Right renal cortex interstitium (tissue), 3 donors: ENCODE data around the gene PYCR2. TPM values are rescaled to one million over a fixed set of nuclear protein-coding genes. Genes with fewer than 3 reads are reported as not detected.

Experiments
- DNase-seq, 3 donors: peaks; one replicate each; pipeline ENCODE4 v3.0.0-alpha.2; 2013; ENCODE audit warnings: low read depth in 3 of 3, low spot score in 2 of 3
- polyA plus RNA-seq, 3 donors: library from polyadenylated mRNA; unstranded; fragments of 120-200 nt; gene quantifications; one replicate each; pipeline ENCODE4 v1.2.1, GENCODE V29; 2013; ENCODE audit not compliant: insufficient read length in 3 of 3

Gene PYCR2
- polyA plus RNA-seq, 3 donors: 40.2 to 50.2 (median 48.4) TPM

DNA sequence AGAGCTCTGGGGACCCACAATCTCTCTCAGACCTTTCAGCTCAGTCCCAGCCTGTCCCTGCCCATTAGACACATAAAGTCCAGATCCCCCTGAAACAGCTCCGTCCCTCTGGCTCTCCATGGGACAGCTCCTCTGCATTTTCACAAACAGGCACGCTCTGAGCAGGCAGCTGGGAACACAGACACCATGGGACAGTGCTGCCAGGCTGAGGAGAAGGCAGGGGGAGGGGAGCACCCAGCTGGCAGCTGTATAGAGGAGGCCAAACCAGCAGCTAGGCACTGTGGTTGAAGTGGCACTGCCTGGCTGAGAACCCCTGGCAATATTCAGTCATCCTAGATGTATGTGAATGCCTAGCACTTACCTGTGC is 43.8 kb downstream of the PYCR2 start:
- DNase-seq: no peak

- DNase-seq: no peak
Observed at GRCh38 chr1:225879521-225880221, 44.4 kb downstream of the PYCR2 start.

DNA sequence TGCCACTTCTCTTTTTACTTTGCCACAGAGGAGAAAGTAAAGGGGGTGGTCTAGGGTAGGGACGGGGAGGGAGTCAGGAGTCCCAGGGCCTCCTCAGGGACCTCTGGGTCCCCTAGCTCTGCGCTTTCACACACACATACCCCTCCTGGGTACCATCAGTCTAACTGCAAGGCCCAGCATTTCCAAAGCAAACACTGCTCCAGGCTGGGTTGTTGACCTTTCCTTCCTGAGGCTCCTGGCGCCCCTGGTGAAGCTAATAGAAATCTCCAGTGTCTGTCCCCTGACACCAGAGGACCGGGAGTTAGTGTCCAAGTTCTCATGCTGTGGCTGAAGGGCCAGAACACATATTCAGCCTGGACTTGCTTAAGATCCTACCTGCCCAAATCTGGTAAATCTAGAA is 45.8 kb downstream of the PYCR2 start:
- DNase-seq: no peak

DNA sequence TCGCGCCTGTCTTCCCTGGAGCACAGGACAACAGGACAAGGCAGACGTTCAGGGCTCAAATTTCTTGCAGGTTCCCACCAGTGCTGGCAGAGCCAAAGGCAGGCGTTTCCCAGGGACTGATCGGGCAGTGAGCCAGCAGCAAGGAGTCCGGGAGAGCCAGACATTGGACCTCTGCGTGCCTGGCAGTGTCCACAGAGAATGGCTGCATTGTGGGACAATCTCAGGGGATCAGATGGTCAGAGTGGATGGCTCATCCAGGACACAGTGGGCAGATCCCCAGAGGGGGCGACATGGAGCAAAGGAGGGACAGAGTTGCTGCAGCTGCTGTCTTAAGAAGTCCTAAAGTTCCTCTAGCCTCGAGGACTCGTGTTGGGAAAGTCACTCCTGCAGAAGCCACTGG is 46.5 kb downstream of the PYCR2 start:
- DNase-seq: no peak

GRCh38 chr1:225876900-225877510 is 47.0 kb downstream of the PYCR2 start:
- no peak for DNase-seq

- DNase-seq: no peak
Observed at GRCh38 chr1:225875044-225875815, 48.8 kb downstream of the PYCR2 start.

DNA sequence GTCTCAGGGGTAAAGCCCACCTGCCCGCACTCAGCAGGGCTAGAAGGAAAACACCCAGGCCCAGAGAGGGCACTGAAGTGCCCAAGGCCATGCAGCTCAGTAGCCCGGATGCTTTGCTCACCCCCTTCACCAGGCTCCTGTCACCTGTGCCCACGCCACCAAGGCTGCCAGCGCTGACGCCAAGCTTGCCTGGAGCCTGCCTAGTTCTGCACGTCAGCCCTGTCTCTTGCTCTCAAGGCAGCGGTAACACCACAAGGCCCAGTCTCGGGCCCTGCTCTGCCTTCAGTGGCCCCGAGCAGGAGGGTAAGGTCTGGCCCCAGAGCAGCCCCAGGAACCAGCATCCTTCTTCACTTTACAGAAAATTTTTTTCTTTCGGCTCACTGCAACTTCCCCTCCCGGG is 49.6 kb downstream of the PYCR2 start:
- DNase-seq: no peak

DNA sequence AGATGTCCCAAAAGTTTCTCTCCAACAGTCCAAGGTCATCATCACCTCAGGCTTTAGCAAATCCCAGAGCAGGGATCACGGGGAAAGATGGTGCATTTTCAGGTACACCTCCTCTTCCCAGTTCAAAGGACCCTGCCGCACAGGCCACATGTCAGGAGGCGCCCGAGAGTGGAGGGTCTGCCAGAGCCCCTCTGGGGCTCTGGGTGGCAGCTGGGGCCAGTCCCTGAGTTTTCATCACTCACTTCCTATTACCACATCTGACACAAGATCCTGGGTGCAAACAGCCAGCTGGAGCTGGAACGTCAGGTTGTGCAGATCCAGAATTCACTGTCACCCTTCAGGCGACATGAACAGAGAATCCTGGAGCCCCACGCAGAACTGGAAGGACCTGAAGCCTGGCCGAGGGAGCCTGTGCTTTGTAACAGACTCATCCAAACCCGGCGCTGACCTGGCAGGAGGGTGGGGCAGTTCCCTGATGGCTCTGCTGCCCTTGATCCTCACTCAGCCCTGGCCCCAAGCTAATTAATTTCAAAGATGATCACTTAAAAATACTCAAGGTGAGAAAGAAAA is 50.7 kb downstream of the PYCR2 start:
- no peak for DNase-seq

GRCh38 chr1:225872075-225872430 is 52.0 kb downstream of the PYCR2 start:
- no peak for DNase-seq

DNA sequence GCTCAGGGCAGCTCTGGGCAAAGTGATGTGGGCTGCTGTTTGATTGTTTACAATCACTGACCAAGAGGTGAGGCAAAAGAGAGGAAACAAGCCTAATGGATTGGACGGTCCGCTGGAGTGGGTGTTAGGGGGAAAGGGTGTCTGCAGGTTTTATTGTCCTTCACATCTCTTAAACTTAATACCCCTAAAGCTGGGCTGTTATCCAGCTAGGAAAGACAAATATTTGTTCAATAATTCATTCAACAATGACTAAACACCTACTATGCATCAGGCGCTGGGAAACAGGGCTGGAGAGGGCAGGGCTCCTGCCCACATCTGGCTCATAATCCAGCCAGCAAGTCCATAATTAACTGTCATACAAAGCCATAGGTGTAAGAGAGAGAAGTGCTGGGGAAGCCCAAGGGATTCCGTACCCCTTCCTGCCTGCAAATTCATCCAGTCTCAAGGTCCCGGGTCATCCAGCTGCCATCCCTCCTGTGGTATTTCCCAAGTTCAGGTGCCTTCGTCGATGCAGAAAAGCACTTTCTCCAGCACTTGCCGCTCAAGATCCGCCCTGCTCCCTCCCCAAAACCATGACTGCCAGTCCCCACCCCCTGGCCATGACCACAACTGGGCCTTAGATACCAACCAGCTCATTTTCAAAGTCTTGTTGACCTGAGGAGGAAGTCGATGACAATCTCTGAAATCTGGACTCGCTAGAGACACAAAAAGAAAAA is 52.5 kb downstream of the PYCR2 start:
- no peak for DNase-seq

GRCh38 chr1:225870911-225871310 is 53.1 kb downstream of the PYCR2 start:
- no peak for DNase-seq

Other genes starting within 250 kb of the PYCR2 start
- gene SRP9, start 146.4 kb downstream of the PYCR2 start, polyA plus RNA-seq: 100 to 1,000 TPM; 455 to 512 (median 512) TPM
- gene EPHX1, start 114.1 kb downstream of the PYCR2 start, polyA plus RNA-seq: 10 to 100 TPM; 53.5 to 59.1 (median 54.6) TPM
- gene TMEM63A, start 41.9 kb downstream of the PYCR2 start, polyA plus RNA-seq: 10 to 100 TPM; 35.7 to 43.0 (median 41.0) TPM
- gene LEFTY1, start 35.1 kb downstream of the PYCR2 start, polyA plus RNA-seq: 1 to 10 TPM; 3.0 to 5.8 (median 5.5) TPM
- 1 to 10 TPM in 2 of 3 donors, under 1 TPM in 1; 0.99 to 1.3 (median 1.0) TPM for gene LEFTY2, start 17.0 kb upstream of the PYCR2 start, polyA plus RNA-seq
- gene SDE2, start 75.1 kb upstream of the PYCR2 start, polyA plus RNA-seq: 10 to 100 TPM; 22.7 to 23.1 (median 23.0) TPM
- gene H3-3A, start 138.5 kb upstream of the PYCR2 start, polyA plus RNA-seq: 1,000 to 10,000 TPM; 1,290 to 1,416 (median 1,354) TPM